HFFc6 (cell line): ENCODE data around the gene NTN1. TPM values are rescaled to one million over a fixed set of nuclear protein-coding genes. Genes with fewer than 3 reads are reported as not detected.

Experiments
- DNase-seq: peaks from one replicate; pipeline ENCODE4 v3.0.0-alpha.2; 2018
- H3K27ac Mint-ChIP-seq: 2 replicates; pipeline ENCODE4 v1.8.0; 2020; ENCODE audit warnings: mild to moderate bottlenecking, mixed read lengths
- H3K27me3 Mint-ChIP-seq: 2 replicates; pipeline ENCODE4 v1.8.0; 2021; ENCODE audit warnings: mild to moderate bottlenecking, moderate library complexity, mixed read lengths; ENCODE audit not compliant: insufficient read depth
- H3K36me3 Mint-ChIP-seq: 2 replicates; pipeline ENCODE4 v1.8.0; 2021; ENCODE audit warnings: low read depth, mixed read lengths
- H3K4me1 Mint-ChIP-seq: 2 replicates; pipeline ENCODE4 v1.8.0; 2020; ENCODE audit warnings: low read depth, mixed read lengths
- H3K4me3 Mint-ChIP-seq: 2 replicates; pipeline ENCODE4 v1.8.0; 2020; ENCODE audit warnings: mild to moderate bottlenecking, moderate library complexity, mixed read lengths
- H3K9me3 Mint-ChIP-seq: 2 replicates; pipeline ENCODE4 v1.8.0; 2020; ENCODE audit warnings: mild to moderate bottlenecking, mixed read lengths
- total RNA-seq, 6 experiments: library from RNA; stranded (reverse); fragmentation: NEBNext Ultra II Directional; extraction: Animal tissue kit (Norgen Biotek cat#: 25700); gene quantifications; 2 replicates in 1 of 6; 3 replicates in 5 of 6; pipeline ENCODE4 v1.2.3, GENCODE V29; 2021
- TF ChIP-seq, protein P1 (sequence below): fragments of 200-600 bp; sonication (generic); IDR thresholded peaks from 2 replicates; pipeline ENCODE4 v1.5.0; 2021; ENCODE audit warnings: antibody characterized with exemption, mild to moderate bottlenecking

NTN1 gene
- total RNA-seq, 6 experiments from 2014 or later = not detected

- Mint-ChIP-seq H3K36me3 (no peaks in the 10 kb centered on the region), H3K4me3 (no peak overlapping the region), H3K9me3 (peaks cover 12% of the 10 kb centered on the region), H3K27ac (no peak overlapping the region), H3K4me1 (no peaks in the 10 kb centered on the region), H3K27me3 (peaks cover 3% of the 10 kb centered on the region; the same call in 1 of the 2 replicates)
- no peak for DNase-seq
- TF ChIP-seq, protein P1, sequence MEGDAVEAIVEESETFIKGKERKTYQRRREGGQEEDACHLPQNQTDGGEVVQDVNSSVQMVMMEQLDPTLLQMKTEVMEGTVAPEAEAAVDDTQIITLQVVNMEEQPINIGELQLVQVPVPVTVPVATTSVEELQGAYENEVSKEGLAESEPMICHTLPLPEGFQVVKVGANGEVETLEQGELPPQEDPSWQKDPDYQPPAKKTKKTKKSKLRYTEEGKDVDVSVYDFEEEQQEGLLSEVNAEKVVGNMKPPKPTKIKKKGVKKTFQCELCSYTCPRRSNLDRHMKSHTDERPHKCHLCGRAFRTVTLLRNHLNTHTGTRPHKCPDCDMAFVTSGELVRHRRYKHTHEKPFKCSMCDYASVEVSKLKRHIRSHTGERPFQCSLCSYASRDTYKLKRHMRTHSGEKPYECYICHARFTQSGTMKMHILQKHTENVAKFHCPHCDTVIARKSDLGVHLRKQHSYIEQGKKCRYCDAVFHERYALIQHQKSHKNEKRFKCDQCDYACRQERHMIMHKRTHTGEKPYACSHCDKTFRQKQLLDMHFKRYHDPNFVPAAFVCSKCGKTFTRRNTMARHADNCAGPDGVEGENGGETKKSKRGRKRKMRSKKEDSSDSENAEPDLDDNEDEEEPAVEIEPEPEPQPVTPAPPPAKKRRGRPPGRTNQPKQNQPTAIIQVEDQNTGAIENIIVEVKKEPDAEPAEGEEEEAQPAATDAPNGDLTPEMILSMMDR = no peak
These were observed 213.2 kb downstream of the NTN1 start for GRCh38 chr17:9234389-9234945.

DNA sequence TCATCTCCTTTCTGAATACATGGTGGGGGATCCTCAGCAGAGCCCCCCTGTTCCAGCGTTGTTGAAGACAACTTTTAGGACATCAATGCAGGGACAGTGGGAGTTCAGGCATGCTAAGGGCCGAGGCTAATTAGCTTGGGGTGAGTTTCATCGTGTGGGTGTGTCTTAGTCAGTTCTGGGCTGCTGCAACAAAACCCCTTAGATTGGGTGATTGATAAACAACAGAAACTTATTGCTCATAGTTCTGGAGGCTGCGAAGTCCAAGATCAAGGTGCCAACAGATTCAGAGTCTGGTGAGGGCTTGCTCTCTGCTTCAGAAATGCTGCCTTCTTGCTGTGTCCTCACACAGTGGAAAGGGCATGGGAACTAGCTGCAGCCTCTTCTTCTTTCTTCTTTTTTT is 214.0 kb downstream of the NTN1 start:
- DNase-seq = no peak
- TF ChIP-seq, protein P1 = no peak
- Mint-ChIP-seq H3K9me3 (peaks cover 4% of the 10 kb centered on the region; the same call in 1 of the 2 replicates), H3K27ac (no peak overlapping the region), H3K36me3 (no peaks in the 10 kb centered on the region), H3K4me3 (no peak overlapping the region), H3K4me1 (no peaks in the 10 kb centered on the region), H3K27me3 (peaks cover 3% of the 10 kb centered on the region; the same call in 1 of the 2 replicates)

GRCh38 chr17:9236286-9237052 is 215.2 kb downstream of the NTN1 start:
- TF ChIP-seq, protein P1 = no peak
- H3K27ac Mint-ChIP-seq = no peak overlapping the region
- no peaks in the 10 kb centered on the region for H3K36me3 Mint-ChIP-seq
- H3K4me1 Mint-ChIP-seq = no peaks in the 10 kb centered on the region
- no peak overlapping the region for H3K4me3 Mint-ChIP-seq
- peaks cover 3% of the 10 kb centered on the region; the same call in 1 of the 2 replicates for H3K27me3 Mint-ChIP-seq
- DNase-seq = no peak
- H3K9me3 Mint-ChIP-seq = peaks cover 4% of the 10 kb centered on the region; the same call in 1 of the 2 replicates

GRCh38 chr17:9237053-9237410 is 215.7 kb downstream of the NTN1 start:
- TF ChIP-seq, protein P1 = no peak
- Mint-ChIP-seq H3K27me3 (peaks cover 5% of the 10 kb centered on the region; the same call in 1 of the 2 replicates), H3K27ac (no peak overlapping the region), H3K36me3 (no peaks in the 10 kb centered on the region), H3K4me3 (no peak overlapping the region), H3K4me1 (no peaks in the 10 kb centered on the region), H3K9me3 (peaks cover 4% of the 10 kb centered on the region; the same call in 1 of the 2 replicates)
- no peak for DNase-seq

- no peak overlapping the region for H3K4me3 Mint-ChIP-seq
- no peaks in the 10 kb centered on the region for H3K36me3 Mint-ChIP-seq
- DNase-seq = no peak
- TF ChIP-seq, protein P1 = no peak
- H3K27me3 Mint-ChIP-seq = peaks cover 5% of the 10 kb centered on the region; the same call in 1 of the 2 replicates
- H3K27ac Mint-ChIP-seq = no peak overlapping the region
- no peaks in the 10 kb centered on the region for H3K4me1 Mint-ChIP-seq
- H3K9me3 Mint-ChIP-seq = peaks cover 4% of the 10 kb centered on the region; the same call in 1 of the 2 replicates
These were observed 216.5 kb downstream of the NTN1 start for GRCh38 chr17:9237661-9238301.
